Activated gamma-delta T cell (primary cell): Measurements from ENCODE around the gene SLC29A1.
"Not testable (repeated sequence)": the region's sequence is repeated elsewhere in the genome, so short reads cannot be mapped to it uniquely, and the experiment has no call there.

ENCODE experiments used
- DNase-seq: peaks from one replicate; lab custom pipeline; 2025; lab: John Stamatoyannopoulos, UW

The SLC29A1 gene

GRCh38 chr6:44222486-44223318, 693 bp upstream of the SLC29A1 start:
- no peak for DNase-seq

GRCh38 chr6:44224029-44224964, 902 bp downstream of the SLC29A1 start:
- DNase-seq: no peak

- DNase-seq: no peak
Observed at GRCh38 chr6:44224965-44225305, 1.5 kb downstream of the SLC29A1 start.

- DNase-seq: no peak
Observed at GRCh38 chr6:44225579-44226325, 2.4 kb downstream of the SLC29A1 start.

GRCh38 chr6:44226368-44227147, 3.2 kb downstream of the SLC29A1 start:
- no peak for DNase-seq

- DNase-seq: no peak
Observed at GRCh38 chr6:44227148-44227793, 3.9 kb downstream of the SLC29A1 start.

- no peak for DNase-seq
Observed at GRCh38 chr6:44228031-44228430, 4.6 kb downstream of the SLC29A1 start.

GRCh38 chr6:44228433-44228832, 5.0 kb downstream of the SLC29A1 start:
- no peak for DNase-seq

GRCh38 chr6:44228836-44229235, 5.4 kb downstream of the SLC29A1 start:
- DNase-seq: no peak

GRCh38 chr6:44229376-44230033, 6.1 kb downstream of the SLC29A1 start:
- no peak for DNase-seq

GRCh38 chr6:44230034-44230675, 6.8 kb downstream of the SLC29A1 start:
- no peak for DNase-seq

GRCh38 chr6:44231426-44231825, 8.0 kb downstream of the SLC29A1 start:
- not testable (repeated sequence) for DNase-seq

GRCh38 chr6:44232676-44233566, 9.5 kb downstream of the SLC29A1 start:
- no peak for DNase-seq

GRCh38 chr6:44233567-44234100, 10.2 kb downstream of the SLC29A1 start:
- DNase-seq: no peak

GRCh38 chr6:44234101-44235025, 11.0 kb downstream of the SLC29A1 start:
- DNase-seq: no peak

GRCh38 chr6:44235269-44235668, 11.9 kb downstream of the SLC29A1 start:
- DNase-seq: no peak

GRCh38 chr6:44235891-44236516, 12.6 kb downstream of the SLC29A1 start:
- no peak for DNase-seq
